Islet of Langerhans (tissue), 1 donor: ENCODE measurements around the gene TSGA10IP.
A peak's percentile ranks its signal among the peaks of the same experiment; 100 is the strongest.

Experiments
- FAIRE-seq: peaks from one replicate; lab custom pipeline; 2011; peaks lifted over from hg19 to GRCh38; lab: Jason Lieb, UNC

TSGA10IP gene

DNA sequence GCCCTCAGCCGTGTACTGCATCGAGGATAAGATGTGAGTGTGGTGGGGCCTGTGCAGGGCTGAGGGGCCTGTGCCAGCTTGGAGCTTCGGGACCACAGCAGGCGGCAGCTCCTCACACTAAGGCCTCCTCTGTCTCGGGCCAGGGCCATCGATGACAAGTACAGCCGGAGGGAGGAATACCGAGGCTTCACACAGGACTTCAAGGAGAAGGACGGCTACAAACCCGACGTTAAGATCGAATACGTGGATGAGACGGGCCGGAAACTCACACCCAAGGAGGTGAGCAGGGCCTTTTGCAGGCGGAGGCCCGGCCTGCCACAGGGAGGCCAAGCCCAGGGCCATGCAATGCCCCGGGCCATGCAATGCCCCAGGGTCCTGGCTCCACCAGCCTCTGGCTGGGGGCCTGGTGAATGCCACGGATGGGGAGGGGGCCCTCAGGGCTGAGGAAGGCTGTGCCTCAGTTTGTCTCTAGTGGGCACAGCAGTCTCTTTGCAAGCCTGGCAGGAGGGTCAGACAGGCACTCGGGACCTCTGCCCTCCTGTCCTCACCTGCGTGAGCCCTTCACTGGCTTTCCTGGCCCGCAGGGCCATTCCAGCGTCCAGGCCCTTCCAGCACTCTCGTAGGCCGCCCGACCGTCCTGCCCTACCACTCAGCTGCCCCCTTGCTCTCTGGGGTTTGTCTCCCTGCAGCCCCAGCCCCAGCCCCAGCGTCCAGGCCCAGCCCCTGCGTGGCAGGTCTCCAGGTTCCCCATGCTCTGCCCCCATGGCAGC, 32.5 kb downstream of the TSGA10IP start:
- no peak for FAIRE-seq

DNA sequence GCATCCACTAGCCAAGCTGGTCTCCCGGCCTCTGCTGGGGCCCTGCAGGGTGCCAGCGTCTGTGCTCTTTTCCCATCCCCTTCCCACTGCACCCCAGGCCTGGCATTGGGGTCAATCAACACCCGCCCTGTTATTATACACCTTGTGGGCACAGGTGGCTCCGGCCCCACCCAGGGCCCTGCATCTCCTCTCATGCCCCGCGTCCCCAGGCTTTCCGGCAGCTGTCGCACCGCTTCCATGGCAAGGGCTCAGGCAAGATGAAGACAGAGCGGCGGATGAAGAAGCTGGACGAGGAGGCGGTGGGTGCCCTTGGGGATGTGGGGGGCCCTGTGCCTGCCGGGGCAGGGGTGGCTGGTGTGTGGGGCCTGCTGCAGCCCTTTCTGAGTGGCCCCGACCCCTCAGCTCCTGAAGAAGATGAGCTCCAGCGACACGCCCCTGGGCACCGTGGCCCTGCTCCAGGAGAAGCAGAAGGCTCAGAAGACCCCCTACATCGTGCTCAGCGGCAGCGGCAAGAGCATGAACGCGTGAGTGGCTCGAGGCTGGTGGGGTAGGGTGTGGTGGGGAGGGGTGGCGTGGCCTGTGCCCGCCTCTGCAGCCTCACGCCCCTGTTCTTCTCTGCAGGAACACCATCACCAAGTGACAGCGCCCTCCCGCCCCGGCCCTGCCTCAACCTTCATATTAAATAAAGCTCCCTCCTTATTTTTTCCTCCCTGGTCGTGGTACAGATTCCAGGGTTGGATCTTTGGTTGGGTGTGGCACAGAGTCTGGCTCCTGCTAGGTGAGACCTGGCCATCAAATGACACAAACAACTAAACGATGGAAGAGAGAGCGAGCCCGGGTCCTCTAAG, 33.3 kb downstream of the TSGA10IP start:
- no peak for FAIRE-seq

DNA sequence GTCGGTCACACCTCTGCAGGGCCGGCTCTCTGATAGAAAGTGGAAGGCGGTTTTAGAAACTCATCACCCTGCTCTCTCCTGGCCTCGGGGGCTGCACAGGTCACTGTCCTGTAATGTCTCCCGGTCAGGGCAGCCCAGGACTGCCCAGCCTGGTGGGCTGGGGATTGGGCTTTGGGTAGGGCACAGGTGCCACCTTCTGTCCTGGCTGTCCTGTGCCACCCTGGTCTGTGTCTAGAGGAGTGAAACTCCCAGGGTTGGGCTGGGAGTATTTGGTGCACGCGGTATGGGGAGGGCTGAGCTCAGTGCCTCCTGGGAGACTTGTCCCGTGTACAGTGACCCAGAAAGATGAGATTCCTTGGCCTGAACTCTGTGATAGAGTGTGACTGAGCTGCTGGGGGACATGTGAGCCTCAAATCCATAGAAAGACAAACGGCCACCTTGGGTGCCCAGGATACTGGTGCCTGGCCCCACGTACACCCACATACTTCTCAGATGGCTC, 34.0 kb downstream of the TSGA10IP start:
- no peak for FAIRE-seq

DNA sequence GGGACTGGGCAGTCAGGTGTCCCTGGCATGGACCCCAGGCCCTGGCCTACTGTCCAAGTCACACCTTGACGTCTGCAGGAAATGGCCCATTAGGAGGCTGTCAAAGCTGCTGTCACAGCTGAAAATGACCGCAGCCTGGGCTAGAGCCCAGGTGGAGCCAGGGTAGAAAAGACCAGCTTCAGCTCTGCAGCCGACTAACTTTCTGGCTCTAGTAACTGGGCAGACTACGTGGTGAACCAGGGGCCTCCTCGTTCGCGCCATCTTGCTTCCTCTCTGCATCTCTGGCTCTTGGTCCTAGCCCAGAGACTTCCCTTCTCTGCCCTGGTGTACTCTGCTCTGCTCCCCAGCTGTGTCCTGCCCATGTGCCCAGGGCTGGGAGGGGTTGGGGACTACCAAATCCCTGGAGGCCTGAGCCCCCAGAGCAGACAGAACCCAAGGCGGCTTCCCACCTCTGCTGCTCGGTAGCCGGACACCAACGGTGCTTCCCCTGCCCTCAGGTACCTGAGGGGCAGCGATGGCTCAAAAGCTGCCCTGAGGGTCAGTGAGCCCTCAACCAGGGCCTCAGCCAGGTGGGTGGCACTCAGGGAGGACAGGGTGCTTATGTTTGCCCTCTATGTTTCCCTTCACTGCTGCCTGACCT, 35.9 kb downstream of the TSGA10IP start:
- FAIRE-seq: no peak

DNA sequence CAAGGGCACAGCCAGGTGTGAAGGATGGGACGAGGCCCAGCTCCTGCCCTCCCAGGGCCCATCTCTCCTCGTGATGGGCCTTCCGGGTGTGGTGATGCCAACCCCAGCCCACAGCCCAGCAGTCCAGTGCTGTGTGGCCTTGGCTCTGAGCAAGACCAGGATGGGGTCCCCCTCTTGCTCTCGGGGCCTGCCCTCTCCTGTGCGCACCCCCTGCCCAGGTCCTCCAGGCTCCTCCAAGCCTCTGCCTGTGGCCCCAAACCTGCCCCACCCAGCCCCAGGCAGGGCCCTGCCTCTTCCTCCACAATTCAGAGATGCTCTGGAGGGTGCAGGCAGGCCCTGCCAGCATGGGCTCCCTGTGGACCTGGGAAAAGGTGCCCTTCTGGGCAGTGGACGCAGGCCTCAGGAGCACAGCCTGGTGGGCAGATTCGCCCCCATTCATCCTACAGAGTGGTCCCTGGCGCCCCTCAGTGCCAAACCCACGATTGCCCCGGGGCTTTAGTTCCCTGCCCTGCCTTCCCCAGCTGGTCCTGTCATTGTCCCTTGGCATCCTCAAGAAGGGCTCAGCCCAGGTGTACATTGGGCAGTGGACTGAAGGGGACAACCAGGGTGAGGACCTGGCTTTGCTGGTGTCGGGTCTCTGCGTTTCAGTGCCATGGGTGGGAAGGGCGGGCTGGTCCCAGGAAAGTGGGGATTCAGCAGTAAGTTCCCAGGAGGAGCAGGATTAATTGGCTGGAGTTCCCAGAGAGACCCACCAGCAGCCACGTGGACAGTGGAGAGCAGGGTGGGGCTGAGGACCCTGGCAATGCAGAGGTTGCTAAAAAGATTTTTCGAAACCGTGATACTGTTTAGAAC, 36.9 kb downstream of the TSGA10IP start:
- FAIRE-seq: no peak

DNA sequence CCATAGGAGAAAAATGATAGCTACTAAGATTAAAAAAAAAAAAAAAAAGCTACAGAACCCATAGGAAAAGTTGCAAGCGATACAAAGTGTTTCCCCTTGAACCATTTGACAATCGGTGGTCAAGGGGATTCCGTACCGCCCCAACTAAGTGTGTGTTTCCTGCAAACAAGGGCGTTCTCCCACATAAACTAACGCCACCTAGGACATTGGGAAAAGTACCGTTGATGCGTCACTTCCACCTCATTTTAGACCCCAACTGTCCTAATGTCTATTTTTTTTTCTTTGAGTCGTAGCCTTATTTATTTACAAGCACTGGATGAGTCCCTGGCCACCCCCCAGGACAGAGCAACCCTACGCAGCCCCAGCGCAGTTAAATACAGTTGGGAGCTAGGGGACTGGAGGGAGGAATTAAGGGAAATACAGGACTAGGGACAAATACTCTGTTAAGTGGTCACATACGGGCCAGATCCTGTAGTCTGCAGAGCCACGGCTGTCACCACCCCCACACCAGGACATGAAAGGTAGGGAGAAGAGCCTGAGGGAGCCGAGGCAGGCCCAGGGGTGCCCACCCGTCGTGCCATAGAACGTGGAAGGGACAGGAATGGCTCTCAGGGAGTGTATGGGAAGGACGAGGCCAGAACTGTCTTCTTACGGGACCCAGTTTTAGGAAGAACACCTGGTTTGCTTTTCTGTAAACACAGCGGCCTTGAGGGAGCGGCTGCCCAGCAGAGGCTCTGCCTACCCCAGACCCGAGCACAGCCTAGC, 37.7 kb downstream of the TSGA10IP start:
- no peak for FAIRE-seq

DNA sequence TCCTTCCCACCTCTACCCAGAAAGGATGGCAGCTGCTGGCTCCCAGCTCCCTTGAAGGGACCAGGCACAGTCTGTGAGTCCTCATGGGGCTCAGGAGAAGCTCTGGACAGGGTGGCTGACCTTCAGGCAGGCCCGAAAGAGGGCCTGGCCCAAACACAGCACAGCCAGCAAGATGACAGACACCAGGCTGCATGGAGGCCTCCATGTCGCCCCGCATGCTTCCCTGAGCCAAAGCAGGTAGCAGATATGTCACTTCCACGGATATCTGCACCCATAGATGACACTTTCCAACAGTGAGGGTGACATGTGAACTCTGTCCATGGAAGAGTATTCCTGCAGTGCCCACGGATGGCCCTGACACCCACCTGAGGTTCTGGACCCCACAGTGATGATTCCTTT, 38.3 kb downstream of the TSGA10IP start:
- FAIRE-seq: no peak

DNA sequence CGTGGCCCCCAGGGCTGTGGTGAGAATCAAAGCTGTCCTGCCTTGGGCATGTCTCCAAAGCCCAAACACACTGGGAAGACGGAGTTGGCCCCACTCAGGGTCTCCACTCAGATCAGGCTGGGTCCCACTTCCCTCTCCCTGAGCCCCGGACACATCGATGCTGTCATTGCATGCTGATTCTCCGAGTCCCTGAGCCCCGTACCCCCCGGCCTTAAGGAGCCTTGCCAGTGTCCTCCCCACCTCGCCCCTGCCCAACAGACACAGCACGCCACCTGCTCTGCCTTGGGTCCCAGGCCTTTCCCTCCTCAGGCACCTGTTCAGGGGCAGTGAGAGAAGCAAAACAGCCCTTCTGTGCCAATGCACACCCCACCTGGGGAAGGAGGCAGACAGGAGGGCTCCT, 42.1 kb downstream of the TSGA10IP start:
- FAIRE-seq: no peak

DNA sequence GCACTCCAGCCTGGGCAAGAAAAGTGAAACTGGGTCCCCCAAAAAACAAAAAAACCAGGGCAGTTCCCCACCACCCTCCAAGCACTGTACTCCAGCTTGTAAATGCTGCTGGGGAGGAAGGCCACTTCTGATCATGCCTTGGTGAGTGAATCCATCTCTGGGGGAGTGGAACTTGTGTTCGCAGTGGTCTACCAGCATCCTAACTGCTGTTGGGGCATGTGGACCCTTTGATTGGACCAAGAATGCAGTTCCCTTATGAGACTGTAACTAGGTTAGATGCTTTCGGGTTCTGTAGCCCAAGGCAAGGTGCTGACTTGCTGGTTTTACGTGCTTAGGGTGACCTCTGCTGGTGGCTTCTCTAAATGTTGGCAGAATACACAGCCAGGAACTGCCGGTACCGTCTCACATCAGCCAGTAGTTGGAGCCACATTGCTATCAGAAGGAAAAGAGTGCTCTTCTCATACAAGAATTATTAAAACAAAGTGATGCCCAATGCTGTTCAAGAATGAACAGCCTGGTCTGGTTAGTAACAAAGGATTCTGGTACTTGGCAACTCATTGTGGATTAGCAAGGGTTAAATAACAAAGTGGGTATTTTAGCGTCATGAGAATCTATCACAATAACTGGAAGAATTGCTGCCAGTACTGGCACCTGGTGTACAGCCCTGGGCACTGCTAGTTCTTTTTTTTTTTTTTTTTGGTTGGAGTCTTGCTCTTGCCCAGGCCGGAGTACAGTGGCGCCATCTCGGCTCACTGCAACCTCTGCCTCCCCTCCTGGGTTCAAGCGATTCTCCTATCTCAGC, 43.7 kb downstream of the TSGA10IP start:
- FAIRE-seq: peak; percentile 88

DNA sequence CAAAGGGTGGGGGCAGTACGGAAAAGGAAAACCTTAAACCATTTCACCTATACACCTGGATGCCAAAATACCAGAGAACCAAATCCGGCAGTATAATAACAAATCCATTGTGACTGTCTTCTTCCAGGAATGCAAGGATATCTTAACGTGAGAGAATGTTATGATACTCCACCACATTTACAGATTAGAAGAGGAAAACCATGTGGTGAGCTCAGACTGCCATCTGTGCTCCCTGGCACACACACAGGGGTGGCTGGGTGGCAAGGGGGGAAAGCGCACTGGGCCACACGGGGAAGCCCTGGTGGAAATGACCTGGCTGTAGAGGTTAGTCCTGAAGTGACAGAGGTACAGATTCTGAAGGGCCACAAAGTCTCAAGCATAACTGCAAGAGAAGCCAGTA, 46.8 kb downstream of the TSGA10IP start:
- FAIRE-seq: no peak

DNA sequence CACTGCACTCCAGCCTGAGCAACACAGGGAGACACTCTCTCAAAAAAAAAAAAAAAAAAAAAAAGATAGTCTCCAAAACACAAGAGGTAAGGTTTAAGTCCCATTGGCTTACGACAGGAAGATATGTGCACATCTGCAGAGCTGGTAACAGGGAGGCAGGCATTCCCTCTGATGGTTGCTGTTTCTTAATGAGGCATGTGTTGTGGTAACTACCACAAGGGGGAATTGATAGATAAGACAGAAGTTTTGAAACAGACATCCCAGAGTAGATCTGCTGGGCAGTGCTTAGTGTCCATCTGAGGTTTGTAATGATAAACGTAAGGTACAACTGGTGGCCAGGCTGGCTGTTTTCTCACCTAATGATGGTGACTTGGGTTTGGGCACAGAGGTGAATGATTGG, 52.0 kb downstream of the TSGA10IP start:
- FAIRE-seq: no peak

DNA sequence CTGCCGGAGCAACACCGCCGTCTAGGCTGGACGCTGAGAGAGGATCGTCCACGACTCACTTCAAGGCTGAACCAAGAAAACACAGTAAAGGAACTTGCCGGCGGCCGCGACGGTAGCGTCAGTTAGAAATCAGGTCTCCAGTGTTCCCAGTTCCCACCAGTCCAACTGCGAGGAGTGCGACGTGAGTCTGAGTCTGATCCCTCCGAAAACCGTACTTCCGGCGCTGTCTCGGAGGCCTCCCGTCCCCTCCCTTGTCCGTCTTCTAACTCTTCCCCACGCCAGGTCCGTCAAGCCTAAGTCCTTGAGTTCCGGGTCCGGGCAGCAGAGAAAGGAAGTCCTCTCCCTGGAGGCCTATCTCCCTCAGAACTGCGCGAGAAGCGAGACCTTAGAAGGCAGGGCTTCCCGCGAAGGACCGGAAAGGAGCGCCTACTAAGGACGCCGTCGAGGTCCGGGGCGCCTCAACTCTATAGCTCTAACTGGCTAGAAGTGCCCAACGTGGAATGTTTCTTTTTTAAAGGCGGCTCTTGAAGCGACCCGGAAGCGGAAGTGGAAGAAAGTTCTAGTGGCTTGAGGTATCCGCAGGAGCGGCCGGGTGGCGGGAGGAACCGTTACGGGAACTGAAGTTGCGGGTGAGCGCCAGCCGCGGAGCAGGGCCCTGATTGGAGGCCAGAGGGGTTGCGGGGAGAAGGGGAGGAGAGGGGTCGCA, 56.8 kb downstream of the TSGA10IP start, which contains the start of the genes BANF1 and EIF1AD:
BANF1 (plus strand) TSS at position 562 of the 706 bp plus-strand sequence. CDS start 748 bp downstream, outside the sequence.
EIF1AD (minus strand) TSS at position 216 of the 706 bp plus-strand sequence. CDS start 1,768 bp downstream, outside the sequence.
- FAIRE-seq: no peak

DNA sequence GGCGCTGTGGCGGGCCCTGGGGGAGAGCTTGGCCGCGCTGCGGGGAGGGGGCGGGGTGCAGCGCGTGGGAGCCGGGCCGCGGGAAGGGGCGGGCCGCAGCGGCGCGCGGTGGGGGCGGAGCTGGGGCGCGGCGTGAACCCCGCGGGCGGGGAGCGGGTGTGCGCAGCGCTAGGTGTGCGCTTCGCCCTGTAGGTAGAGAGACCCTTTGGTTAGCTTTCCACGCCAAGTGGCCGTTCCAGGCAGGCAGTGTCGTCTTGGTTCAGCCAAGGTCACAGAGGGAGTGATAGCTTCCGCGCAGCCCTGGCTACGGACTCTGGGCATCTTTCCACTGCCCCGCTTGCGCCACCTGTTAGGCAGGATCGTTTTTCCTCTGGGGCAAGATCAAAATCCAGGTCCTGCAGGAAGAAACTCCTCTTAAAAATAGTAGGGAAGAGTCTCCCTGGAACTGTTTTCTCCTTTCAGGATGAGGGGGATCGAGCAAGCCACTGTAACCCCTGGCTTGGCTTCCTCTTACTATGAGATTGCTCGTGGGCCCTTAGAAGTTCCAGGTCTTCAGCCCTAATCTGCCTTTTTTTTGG, 57.5 kb downstream of the TSGA10IP start:
- no peak for FAIRE-seq

DNA sequence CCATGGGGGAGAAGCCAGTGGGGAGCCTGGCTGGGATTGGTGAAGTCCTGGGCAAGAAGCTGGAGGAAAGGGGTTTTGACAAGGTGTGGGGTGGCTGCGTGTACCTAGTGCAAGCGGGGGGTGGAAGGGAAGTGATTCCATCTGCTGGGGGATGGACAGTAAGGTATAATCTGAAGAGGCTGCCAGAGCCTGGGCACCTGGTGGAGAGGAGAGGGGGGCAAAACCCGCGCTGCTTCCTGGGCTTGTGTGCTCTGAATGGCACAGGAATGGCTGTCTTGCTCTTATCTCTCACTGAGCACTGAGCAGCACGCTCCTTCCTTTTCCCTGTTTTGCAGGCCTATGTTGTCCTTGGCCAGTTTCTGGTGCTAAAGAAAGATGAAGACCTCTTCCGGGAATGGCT, 58.0 kb downstream of the TSGA10IP start:
- FAIRE-seq: no peak

DNA sequence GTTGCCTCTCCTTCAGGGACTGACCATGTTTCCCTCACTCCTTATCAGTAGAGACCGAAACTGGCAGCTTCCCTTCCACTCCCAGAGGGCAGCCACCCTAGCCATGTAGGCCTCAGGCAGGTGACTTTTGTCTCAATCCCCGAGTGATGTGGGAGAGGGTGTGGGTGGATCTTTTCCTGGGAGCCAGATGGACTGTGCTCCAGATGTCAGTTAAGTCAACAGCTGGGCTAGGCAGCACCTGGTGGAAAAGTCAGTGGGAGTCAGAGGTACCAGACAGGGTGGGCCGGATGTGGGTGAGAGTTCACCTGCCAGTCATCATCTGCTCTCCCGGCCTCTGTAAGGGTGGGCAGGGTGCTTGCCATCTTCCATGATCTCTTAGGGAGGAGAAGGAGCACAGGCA, 58.9 kb downstream of the TSGA10IP start:
- FAIRE-seq: no peak

DNA sequence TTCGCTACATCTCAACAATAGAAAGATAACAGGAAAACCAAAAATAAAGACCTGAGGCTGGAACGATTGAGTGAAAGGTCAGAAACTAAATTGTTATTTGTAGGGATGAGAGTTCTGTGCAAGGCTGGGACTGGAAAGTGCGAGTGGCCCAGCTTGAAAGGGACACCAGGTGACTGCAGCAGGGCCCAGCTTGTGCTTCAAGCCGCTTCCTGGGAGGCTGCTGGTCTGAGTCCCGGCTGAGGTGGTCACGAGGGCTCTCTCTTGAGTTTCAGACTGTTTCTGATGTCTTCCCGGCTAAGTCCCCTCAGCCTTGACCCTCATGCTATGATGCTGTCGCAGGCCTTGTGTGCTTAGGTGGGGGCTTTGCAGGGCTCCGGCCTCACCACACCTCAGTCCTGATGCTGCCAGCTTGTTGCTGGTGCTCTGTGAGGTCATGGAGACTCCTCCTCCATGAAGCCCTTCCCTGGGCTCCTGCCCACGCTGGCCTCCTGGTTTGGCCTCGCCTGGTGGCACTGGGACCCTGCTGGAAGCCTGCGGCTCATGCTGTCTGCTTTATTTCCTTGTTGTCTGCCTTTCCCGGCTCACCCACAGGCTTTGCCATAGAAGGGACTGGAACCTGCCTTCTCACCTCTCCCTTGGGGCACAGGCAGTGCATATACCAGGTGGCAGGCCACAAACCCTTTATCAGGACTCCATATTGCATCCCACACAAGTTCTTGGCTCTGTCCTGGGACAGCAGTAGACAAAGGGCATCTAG, 61.0 kb downstream of the TSGA10IP start:
- no peak for FAIRE-seq

DNA sequence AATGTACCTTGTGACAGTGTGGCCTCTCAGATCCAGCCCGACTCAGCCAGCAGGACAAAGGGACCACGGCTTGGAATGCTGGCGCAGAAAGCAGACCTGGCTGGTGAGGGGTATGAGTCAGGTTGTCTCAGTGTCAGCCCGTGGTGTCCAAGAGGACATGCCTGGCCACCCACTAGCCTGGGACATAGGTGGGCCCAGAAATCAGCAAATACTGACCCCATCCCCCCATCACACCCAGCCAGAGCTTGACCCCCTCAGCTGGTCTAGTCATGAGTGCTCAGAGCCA, 61.6 kb downstream of the TSGA10IP start:
- no peak for FAIRE-seq

DNA sequence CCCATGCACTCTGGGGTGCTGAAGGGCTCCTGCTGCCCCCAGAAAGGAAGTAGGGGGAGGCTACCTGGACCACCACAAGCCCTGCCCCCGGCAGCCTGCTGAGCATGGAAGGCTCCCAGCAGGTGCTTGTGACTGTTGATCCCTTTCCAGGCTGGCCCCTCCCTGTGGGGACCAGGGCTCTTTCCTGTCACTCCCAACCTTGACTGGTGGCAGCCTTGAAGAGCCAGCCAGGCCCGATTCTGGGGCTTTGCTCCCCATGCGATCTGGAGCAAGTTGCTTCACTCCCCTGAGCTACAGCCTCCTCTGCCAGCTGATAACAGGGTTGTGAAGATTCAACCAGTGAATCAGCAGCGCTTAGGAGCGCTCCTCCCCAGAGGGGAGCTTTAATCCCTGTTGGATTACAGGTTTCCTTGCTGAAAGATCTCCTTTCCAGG, 61.9 kb downstream of the TSGA10IP start:
- FAIRE-seq: no peak

DNA sequence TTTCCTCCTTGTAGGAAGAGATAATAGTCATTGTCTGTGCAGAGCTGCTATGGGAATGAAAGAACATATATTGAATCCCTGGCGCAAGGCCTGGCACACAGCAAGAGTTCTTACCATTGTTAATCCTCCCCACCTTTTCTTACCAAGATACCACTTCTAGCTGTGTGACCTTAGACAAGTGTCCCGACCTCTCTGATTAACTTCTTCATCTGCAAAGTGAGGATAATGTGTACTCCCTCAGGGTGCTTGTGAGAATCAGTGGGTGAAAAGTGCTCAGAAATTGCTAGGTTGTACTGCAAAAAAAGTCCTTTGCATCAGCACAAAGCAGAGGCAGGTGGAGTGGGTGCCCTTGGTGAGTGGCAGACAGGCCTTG, 62.8 kb downstream of the TSGA10IP start:
- FAIRE-seq: no peak
